Hematopoietic multipotent progenitor cell treated with erythropoietin and hydrocortisone succinate and interleukin-3 and kit ligand, for 6 days (in vitro differentiated cells): Measurements from ENCODE around the gene PSENEN.

Experiments used
- DNase-seq: peaks from one replicate; pipeline ENCODE4 v3.0.0-alpha.2; 2015

The PSENEN gene

DNA sequence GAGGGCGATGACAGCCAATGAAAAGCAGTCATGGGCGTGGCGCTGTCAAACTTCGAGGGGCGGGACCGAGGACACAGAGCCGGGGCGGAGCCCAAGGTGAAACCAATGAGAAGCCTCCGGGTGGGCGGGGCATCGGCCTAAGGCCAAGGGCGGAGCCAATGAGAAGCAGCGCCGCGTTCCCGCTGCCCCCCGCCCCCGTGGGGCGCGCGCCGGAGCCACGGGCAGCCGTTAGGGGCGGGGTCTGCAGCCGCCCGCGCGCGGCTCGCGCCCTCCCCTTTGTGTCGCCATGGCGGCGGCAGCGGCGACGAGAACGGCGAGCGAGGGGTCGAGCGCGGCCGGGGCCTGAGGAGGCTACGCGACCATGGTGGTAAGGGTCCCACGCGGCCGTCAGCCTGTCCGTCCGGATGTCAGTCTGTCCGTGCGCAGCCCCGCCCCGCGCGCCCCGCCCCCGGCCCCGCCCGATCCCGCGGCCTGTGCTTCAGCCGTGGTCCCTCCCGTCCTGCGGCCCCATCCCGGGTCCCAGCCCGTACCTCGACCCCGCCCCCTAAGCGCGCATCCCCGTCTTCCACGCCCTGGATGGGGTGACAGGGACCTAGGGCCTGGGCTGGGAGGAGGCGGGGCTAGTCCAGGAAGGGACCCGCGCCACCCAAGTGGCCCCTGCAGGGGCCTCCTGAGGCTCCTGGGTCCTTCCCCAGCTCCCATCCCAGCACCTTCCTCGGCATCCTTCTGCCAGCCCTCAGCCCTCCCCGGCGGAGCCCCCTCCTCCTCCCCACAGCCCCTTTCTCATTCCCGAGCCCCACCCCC, 30.0 kb downstream of the PSENEN start, which contains the start of gene ARHGAP33:
Gene ARHGAP33 (plus strand): TSS at position 267 of the 804 bp plus-strand sequence. CDS start 95 bp downstream, at position 362.
- DNase-seq, result peak; percentile 100

DNA sequence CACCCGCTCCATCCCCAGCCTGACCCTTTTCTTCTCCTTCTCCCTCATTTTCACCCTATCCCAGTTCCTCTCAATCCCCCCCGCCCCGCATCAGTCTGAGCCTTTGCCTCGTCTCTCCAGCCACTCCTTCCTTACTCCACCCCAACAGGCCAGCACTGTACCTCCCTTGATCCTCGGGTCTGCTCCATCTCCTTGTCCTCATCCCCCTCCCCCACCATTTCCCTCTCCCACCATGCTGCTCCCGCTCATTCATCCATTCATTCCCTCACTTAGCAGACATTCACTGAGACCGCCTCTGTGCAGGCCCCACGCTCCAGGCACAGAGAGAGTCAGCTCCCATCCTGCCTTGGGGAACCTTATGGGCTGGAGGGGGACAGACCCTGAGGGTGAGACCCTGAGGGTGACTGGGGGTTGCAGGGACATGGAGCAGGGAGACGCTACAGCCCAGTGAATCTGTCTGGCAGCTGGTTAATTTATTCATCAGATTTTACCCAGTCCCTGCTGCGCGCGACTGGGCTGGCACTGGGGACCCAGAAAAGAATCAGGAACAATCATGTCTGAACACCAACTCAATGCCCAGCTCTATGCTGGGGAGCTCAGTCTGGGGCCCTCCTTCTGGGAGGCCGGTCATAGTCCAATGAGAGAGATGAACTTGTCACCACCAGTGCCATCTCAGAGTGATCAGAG, 30.8 kb downstream of the PSENEN start:
- DNase-seq, result no peak

DNA sequence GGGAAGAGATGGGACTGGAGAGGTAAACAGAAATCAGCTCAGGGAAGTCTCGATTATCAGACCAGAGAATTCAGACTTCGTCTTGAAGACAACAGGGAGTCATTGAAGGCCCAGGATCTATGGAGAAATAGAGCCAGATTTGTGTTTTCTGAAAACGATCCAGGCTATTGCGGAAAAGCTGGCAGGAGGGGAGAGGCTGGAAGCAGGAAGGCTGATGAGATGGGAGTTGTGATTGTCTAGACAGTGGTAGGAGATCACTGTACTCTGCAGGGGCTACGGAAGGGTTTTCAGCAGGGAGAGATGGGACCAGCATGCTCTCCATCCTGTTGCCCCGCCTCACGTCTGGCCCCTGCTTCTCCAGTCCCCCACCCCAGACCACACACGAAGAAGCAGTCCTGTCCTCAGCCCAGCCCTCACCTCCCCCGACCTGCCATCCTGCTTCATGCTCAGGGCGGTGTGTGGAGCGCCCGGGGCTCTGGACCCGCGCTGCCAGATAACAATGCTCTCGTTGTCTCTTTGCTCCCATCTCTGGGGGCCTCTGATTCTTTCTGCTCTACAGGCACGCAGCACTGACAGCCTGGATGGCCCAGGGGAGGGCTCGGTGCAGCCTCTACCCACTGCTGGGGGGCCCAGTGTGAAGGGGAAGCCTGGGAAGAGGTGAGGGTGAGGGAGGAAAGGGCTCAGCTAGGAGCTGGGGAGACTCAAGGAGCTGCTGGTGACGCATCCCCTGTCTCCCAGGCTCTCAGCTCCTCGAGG, 31.8 kb downstream of the PSENEN start:
- no peak for DNase-seq

DNA sequence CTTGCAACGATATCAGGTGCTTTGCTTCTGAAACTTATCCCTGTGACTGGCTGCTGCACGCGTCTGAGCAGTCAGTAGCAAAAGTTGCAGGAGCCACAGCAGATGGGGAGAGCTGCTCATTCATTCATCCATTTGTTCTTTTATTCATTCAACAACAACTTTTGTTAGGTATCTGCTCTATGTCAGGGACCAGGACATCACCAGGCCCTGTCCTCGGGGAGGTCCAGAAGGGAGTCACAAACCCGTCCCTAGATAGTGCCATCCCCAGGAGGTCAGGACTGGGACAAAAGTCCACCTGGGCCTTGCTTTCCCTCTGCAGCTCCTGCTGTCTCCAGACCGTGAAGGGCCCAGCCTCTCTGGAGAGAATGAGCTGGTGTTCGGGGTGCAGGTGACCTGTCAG, 32.5 kb downstream of the PSENEN start:
- DNase-seq, result no peak

DNA sequence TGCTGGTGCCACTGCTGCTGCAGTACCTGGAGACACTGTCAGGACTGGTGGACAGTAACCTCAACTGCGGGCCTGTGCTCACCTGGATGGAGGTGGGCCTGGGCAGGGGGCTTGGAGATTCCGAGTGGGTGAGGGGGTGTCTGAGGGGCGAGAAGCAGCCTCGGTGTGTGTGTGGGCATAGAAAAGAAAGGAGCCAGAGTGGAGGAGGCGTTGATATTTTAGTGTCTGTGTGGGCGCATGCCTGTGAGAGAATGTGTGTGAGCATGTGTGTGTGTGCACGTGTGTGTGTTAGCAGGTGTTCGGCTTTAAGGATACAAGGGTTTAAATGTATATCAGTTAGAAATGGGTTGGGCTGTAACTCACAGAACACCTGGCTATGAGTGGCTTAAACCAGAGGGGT, 33.6 kb downstream of the PSENEN start:
- DNase-seq, result no peak

DNA sequence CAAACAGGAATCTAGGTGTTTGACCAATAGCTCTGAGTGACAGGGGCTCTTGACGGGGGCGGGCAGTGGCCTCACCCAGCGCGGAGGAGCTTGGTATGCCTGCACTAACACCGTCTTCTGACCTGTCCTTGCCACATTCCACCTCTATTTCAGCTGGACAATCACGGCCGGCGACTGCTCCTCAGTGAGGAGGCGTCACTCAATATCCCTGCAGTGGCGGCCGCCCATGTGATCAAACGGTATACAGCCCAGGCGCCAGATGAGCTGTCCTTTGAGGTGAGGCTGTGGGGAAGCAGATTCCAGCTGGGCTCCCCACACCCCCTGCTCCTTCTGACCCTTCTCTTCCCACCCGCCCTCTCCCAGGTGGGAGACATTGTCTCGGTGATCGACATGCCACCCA, 34.6 kb downstream of the PSENEN start:
- no peak for DNase-seq

DNA sequence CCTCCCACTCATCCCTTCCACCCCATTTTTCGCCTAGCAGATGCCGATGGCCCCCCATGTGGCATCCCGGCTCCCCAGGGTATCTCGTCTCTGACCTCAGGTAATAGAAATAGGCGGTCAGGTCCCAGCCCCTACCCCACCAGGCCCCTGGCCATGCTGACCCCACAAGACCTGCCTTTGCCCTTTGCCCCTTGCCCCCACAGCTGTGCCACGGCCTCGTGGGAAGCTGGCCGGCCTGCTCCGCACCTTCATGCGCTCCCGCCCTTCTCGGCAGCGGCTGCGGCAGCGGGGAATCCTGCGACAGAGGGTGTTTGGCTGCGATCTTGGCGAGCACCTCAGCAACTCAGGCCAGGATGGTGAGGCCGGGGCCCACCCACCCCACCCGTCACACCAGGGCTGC, 35.3 kb downstream of the PSENEN start:
- DNase-seq, result no peak

DNA sequence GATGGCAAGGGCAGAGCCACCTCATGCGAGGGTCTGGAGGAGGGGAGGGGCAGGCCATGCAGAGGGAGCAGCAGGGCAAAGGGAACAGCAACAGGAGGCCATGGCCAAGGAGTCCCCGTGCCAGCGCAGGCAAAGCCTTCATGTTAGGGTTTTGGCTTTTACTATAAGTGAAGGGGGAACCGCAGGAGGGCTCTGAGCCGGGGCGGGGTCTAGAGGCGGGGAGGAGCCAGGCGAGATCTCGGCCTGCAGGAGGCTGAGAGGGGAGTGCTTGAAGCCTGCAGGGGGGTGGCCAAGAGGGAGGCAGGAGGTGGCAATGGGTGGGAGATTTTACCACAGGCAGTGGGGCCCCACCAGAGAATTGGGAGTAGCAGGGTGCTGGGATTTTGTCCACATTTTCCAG, 36.2 kb downstream of the PSENEN start:
- no peak for DNase-seq

DNA sequence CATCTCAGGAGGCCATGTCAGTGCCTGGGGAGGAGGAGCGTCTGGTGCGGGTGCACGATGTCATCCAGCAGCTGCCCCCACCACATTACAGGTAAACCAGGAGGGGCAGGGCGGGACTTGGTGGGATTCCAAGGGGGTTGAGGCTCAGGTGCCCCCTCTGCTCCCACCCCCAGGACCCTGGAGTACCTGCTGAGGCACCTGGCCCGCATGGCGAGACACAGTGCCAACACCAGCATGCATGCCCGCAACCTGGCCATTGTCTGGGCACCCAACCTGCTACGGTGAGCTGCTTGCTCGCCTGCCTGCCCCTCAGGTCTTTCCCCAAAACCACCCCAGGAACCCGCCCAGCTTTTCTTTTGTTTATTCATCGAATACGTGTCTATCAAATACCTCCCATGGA, 37.1 kb downstream of the PSENEN start:
- DNase-seq, result no peak

DNA sequence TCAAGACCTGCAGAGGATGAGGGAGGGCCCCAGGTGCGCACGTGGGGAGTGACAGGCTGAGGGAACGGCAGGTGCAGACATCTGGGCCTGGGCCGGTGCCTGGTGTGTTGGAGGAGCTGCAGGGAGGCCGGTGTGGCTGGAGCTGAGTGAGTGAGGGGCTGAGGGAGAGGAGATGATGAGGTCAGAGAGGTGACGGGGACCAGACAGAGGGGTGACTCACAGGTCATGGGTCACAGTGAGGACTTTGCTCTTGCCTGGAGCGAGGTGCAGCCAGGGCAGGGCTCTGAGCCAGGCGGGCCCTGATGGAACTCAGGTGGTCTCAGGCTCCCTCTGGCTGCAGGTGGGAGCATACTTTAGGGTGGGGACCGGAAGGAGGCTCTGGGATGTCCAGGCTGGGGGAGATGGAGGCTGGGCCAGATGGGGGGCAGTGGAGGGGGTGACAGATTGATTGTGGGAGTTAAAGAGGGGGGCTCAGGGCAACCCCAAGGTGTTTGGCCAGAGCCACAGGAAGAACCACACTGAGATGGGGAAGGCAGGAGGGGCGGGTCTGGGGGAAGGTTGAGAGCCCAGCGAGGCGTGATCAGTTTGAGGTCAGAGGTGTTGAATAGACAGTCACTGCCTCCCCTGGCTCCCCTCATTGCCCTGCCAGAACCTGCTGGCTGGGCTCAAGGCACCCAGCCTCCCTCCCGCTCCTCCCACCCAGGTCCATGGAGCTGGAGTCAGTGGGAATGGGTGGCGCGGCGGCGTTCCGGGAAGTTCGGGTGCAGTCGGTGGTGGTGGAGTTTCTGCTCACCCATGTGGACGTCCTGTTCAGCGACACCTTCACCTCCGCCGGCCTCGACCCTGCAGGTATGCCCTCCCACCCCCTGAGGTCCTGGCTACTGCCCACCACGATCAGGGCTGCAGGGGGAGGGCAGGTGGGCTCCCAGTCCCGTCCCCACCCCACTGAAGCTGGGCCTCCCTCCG, 38.3 kb downstream of the PSENEN start:
- DNase-seq, result no peak

DNA sequence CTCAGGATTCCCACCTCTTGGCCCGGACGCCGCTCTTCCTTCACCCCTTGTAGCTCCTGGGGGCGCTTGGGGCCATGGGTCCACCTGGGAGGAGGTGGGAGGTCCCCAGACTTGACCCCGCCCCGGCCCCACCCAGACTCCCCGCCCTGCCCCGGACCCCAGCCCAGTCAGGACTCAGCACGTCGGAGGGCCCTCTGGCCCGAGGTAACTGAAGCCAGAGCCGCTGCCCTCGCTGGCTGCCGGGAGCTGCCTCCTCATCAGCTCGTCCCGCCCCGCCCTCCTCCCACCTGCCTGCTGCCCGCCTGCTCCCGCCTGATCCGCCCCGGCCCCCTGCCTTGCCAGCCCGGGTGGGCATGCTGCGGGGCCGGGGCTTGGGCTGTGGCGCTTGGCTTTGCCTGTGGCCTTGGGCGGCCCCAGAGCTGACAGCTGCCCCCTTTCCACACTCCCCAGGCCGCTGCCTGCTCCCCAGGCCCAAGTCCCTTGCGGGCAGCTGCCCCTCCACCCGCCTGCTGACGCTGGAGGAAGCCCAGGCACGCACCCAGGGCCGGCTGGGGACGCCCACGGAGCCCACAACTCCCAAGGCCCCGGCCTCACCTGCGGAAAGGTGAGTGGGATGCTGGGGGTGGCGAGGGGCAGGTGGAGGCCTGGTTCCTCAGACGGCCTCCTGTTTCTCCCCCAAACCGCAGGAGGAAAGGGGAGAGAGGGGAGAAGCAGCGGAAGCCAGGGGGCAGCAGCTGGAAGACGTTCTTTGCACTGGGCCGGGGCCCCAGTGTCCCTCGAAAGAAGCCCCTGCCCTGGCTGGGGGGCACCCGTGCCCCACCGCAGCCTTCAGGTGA, 39.3 kb downstream of the PSENEN start:
- DNase-seq, result no peak

DNA sequence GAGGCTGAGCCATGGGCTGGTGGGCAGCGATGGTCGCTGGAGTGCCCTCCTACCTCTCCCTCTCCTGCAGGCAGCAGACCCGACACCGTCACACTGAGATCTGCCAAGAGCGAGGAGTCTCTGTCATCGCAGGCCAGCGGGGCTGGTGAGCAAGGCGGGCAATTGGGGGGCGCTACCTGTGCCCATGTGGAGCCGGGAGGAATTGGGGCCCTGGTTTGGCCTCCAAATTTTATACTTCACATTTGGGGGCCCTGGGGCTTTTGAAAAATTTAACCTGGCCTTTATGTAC, 39.8 kb downstream of the PSENEN start:
- DNase-seq, result no peak

DNA sequence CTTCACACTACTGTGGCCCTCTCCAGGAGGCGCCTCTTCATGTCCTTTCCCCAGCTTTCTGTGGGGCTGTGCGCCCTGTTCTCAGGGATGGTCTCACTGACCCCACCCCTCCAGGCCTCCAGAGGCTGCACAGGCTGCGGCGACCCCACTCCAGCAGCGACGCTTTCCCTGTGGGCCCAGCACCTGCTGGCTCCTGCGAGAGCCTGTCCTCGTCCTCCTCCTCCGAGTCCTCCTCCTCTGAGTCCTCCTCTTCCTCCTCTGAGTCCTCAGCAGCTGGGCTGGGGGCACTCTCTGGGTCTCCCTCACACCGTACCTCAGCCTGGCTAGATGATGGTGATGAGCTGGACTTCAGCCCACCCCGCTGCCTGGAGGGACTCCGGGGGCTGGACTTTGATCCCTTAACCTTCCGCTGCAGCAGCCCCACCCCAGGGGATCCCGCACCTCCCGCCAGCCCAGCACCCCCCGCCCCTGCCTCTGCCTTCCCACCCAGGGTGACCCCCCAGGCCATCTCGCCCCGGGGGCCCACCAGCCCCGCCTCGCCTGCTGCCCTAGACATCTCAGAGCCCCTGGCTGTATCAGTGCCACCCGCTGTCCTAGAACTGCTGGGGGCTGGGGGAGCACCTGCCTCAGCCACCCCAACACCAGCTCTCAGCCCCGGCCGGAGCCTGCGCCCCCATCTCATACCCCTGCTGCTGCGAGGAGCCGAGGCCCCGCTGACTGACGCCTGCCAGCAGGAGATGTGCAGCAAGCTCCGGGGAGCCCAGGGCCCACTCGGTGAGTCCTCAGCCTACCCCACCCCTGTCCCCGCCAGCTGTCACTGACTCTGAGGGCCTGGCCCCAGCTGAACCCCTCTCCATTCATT, 41.1 kb downstream of the PSENEN start:
- DNase-seq, result no peak

DNA sequence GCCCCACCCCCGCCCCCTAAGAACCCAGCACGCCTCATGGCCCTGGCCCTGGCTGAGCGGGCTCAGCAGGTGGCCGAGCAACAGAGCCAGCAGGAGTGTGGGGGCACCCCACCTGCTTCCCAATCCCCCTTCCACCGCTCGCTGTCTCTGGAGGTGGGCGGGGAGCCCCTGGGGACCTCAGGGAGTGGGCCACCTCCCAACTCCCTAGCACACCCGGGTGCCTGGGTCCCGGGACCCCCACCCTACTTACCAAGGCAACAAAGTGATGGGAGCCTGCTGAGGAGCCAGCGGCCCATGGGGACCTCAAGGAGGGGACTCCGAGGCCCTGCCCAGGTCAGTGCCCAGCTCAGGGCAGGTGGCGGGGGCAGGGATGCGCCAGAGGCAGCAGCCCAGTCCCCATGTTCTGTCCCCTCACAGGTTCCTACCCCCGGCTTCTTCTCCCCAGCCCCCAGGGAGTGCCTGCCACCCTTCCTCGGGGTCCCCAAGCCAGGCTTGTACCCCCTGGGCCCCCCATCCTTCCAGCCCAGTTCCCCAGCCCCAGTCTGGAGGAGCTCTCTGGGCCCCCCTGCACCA, 41.9 kb downstream of the PSENEN start:
- no peak for DNase-seq

DNA sequence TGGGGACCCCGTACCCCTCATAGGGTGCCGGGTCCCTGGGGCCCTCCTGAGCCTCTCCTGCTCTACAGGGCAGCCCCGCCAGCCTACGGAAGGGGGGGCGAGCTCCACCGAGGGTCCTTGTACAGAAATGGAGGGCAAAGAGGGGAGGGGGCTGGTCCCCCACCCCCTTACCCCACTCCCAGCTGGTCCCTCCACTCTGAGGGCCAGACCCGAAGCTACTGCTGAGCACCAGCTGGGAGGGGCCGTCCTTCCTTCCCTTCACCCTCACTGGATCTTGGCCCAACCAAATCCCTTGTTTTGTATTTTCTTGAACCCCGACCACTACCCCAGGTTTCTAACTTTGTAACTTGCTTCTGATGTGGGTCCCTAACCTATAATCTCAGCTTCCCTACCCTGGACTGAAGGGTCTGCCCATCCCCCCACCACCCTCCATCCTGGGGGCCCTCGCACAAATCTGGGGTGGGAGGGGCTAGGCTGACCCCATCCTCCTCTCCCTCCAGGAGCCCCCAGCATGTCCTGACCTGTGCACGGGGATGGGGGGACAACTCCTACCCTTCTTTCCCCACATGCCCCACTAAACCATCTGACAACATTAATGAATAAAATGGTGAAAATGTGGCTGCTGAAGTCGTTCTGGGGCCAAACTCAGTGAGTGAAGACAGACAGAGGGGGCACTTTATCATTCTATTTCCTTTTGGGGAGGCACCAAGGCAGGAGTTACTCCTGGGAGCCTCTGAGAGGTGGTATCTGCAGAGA, 42.9 kb downstream of the PSENEN start:
- no peak for DNase-seq

DNA sequence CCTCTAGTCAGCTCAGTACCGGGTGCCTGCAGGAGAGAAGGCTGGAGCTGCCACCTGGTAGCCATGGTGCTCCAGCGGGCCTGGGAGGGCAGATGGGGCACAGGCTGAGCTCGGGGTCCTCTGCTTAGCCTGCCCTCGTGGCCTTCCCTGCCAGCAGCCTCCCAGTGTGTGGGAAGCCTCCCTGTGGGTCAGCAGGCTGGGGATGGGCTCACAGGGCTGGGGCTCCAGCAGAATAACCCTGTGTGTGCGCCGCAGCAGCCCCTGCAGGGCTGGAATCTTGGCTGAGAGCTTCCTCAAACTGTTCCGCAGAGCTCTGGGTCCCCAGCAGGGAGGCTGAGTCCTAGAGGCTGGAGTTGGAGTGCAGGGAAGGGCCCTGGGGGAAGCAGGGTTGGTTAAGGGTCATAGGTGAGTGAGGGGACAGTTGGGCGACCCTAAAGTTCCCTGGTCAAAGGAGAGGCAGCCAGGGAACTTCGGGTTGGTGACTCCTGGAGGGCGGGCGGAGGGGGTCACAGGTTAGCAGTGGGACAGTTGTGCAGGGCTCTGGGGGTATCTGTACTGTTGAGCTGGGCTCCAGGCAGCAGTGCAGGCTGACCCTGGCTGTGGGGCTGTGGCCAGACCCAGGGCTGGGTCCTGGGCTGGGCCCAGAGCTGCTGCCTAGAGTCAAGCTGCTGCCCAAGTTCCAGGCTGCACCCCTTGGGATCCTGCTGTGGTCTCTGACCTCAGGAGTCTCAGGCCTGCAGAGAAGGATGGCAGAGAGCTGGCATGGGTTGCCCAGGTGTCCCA, 43.9 kb downstream of the PSENEN start:
- no peak for DNase-seq

DNA sequence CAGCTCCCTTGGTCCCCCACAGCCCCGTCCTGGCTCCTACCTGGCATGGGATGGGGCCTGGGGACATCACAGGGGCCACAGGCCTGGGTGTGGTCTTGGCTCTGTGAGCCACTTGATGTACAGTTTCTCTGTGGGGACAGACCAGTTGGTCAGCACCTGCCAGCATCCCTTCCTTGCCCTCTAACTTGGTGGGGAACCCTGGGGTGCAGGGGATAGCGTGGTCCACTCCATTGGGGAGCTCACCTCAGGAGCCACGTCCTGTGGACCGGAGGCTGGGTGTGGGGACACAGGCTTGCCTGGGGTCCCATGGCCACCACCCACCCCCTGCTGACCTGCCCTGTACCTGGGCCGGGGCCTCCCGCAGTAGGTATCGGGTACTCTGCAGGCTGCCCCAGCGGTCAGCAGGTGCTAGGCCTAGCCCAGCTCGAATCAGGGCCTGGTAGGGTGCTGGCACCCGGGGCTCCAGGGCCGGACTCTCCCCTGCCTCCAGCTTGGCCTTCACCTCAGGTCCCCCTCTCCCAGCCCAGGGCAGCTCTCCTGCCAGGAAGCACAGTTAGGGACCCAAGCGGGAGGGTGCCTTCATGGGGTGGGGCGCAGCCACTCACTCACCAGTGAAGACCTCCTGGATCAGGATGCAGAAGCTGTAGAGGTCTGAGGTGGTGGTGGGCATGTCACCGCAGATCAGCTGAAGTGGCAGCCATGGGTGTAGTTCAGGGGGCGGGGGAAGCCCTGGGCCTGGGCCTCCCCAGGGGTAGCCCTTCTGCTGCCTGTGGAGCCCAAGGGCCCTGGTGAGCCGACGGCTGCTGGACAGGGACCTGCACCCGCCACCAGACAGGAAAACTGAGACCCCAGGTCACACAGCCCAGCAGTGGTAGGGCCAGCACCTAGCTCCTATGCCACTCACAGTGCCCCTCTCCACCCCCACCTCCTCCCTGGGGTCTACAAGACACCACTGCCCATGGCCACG, 44.8 kb downstream of the PSENEN start:
- DNase-seq, result no peak
